GM18526 (cell line): Measurements from ENCODE around the gene HOXC9.

Experiments used
- POLR2A ChIP-seq: IDR thresholded peaks from 3 replicates; pipeline ENCODE4 v1.6.1; 2011; ENCODE audit not compliant: insufficient read length; ENCODE audit errors: extremely low read depth

The HOXC9 gene

GRCh38 chr12:53986686-53987483 is 13.1 kb upstream of the HOXC9 start:
- TF ChIP-seq POLR2A = no peak

DNA sequence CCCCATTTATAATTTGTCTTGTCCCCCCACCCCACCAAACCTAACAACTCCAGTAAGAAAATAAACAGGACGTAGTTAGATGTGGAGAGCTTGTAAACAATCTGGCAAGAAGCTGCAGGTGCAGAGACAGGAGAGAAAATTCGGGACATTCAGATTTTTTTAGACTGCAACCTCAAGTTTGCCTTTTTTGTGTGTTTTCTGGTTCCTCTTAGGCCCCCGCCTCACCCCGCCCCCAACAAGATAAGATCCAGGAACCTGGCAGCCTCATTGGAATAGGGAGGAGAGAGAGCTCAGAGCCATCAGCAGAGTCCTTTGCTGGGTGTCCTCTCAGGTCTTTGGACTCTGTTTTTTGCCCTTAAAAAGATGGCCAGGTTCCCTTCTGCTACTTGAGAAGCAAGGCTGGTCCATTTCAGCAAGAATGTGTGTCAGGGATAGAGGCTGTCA is 12.2 kb upstream of the HOXC9 start:
- TF ChIP-seq POLR2A = no peak

DNA sequence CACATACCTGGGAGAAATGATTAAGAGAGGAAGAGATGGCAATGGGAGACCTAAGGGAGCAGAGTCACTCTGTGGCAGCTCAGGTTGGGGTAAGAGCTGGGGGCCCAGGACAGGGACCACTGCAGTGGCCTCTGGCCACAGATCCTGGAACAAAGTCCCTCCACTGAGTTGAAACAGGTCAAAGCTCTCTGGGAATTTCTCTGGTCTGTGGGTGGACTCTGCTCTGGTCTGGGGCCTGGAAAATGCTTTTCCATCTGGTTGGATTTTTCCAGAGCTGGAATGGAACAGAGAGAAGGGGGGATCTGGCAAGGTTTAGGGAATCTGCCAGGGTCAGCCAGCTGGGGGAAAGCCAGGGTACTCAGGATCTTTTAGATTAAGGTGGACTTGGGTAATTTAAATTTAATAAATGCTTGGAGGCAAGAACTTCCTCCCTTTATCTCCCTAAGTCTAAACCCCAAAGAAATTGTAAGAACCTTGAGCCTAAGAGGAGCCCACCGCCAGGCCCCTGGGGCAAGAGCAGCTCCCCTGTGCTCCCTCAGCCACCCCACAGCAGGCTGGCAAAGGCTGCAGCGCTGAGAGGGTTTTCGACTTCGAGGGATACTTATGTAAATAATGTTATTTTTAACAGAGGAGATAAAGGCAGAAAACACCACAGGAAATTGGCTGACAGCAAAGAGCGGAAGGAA is 11.3 kb upstream of the HOXC9 start:
- no peak for TF ChIP-seq POLR2A

DNA sequence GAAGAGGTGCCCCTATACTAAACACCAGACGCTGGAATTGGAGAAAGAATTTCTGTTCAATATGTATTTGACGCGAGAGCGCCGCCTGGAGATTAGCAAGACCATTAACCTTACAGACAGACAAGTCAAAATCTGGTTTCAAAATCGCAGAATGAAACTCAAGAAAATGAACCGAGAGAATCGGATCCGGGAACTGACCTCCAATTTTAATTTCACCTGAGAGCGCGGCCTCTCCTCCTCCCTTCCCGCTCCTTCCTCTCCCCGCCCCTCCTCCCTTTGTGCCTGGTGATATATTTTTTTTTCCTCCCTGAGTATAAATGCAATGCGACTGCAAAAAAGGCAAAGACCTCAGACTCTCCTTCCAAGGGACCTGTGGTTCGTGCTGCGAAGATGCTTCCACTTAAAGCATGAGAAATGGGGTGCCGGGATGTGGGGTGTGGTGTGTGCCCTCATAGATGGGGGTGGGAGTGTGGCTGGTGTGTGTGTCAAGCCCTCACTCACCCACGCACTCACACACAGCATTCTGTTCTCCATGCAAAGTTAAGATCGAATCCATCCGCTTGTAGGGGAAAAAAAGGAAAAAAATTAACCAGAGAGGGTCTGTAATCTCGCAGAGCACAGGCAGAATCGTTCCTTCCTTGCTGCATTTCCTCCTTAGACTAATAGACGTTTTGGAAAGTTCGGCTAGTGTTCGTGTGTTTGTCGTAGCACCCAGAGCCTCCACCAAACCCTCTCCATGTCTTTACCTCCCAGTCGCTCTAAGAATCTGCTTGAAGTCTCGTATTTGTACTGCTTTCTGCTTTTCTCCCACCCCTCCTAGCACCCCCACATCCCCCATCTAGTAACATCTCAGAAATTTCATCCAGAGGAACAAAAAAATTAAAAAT is 10.5 kb upstream of the HOXC9 start:
- no peak for TF ChIP-seq POLR2A

- TF ChIP-seq POLR2A = no peak
Measured at GRCh38 chr12:53990311-53991076, 9.5 kb upstream of the HOXC9 start.

DNA sequence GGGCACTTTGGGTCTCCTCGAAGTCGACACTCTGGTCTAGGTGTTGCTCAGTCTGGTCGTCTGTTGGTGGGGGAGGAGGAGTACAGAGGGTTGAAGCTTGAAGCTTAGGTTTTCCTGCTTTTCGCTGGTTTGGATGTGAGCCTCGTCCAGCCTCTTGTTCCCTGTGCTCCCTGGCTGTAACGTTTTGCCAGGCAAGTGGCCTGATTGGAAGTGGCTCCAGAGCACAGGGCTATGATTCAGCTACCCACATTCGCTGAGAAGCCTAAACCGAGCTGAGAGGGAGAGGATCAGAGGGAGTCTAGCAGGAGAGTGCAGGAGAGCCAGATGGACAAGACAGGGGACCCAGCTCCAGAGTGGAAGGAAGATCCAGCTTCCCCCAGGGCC is 8.9 kb upstream of the HOXC9 start:
- no peak for TF ChIP-seq POLR2A

DNA sequence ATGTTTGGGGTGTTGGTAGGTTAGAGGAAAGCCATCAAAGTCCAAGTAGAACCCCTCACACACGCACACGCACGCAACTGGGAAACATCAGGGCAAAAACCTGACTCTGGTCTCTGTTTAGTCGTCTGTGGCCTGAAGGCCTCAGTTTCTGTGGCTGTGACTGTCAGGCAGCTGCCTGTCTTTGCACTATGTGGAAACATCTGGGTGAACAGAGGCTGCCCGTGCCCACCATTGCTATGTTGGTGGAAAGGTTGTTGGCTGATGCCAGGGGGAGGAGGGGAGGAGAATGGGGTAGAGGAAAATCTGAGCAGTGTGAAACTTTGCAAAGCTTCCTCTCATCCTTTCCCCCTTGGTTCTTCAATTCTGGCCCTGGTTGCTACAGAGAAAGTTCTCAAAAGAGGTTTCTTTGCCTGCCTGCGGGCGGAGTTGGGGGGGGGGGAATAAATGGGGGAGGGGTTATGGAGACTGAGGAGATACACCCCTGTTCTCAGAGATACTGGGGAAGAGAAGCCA is 7.5 kb upstream of the HOXC9 start:
- no peak for TF ChIP-seq POLR2A

DNA sequence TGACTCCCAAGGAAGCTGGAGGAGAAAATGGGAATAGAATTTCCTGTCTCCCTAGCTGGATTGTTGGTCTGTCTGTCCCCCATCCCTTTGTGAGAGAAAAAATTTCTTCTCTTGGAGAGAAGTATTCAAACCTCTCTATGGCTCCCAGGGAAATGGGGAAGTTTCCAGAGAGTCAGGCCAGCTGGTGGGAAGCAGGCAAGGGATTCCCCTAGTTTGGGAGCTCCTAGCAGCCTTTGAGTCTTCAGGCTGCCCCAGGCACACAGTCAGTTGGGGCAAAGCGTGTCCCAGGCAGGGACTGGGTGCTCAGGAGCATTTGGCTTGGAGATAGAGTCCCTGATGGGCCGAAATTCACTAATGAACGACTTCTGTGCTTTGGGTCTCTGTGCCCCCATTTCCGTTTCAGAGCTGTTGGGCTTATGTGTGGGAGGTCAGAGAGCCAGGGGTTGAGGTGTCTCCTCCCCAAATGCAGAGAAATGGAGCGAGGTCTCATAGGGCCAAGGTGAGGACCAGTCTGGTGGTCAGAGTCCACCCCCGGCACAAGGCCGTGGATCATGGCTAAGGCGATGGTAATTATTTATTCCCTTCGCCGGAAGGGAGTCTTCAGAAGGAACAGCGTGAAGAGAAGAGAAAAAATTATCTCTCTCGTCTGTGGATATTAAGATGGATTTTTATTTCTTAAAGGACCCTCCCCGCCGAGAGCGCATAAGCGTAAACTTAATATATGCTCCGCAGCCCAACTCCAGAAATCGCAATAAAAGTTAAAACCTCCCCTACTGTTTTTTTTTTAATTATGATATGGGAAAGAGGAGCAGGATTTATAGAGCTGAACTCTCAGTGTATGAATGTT is 6.6 kb upstream of the HOXC9 start:
- no peak for TF ChIP-seq POLR2A

GRCh38 chr12:53994009-53994263 is 6.0 kb upstream of the HOXC9 start:
- TF ChIP-seq POLR2A = no peak

GRCh38 chr12:53994264-53995001 is 5.5 kb upstream of the HOXC9 start:
- TF ChIP-seq POLR2A = no peak

- TF ChIP-seq POLR2A = no peak
Measured at GRCh38 chr12:53995002-53995377, 5.0 kb upstream of the HOXC9 start.

GRCh38 chr12:53995378-53996239 is 4.4 kb upstream of the HOXC9 start:
- TF ChIP-seq POLR2A = no peak

DNA sequence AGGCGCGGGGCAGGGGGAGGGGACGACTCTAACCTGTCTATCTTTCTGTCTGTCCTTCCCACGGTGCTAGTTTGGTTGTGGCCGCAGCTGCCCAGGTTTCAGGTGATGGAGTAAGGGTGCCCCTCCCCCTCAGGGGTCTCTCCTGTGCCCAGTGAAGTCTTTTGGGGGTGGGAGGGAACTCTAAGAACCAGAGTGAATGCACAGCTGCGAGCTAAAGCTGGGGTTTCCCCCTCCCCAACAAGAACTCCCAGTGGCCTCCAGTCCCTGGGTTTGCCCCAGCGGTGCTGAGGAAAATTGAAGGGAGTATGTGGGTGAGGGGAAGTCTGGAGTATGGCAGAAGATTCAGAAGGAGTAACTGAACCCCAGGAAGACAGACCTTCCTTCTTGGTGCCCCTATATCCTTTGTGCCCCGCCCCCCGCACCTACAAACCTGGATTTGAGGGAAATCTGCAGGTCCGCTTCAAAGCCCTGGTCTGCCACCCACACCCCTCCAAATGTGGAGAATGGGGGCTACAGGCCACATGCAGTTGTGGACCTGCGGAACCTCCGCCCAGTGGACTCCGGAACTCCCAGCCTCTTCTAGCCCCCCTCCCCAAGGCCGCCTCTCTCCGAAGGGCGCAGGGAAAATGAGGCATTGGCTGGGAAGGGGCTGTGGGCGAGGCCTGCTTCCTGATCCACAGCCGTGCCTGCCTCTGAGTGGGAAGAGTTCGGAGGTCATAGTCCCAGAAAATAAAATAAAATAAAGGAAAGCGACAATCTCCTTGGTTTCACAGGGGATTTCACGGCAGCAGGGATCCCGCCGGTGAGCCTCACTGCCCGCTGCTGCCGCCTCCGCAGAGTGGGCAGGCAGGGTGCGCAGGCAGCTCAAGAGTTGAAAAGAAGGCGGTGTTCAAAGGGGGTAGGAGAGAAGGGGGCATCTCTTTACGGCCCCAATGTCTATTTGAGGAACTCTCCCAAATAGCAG is 3.4 kb upstream of the HOXC9 start:
- TF ChIP-seq POLR2A = no peak
